PC-9 (cell line): ENCODE data around the gene SLC46A2.

Experiments used
- EZH2 ChIP-seq: fragments of 200-600 bp; sonication (generic); IDR thresholded peaks from 2 replicates; pipeline ENCODE4 v1.8.0; 2017; ENCODE audit warnings: antibody characterized with exemption, low read depth
- TF ChIP-seq, protein P1 (sequence below): fragments of 200-600 bp; sonication (generic); conservative IDR thresholded peaks from 2 replicates; pipeline ENCODE4 v1.6.1; 2017; ENCODE audit warnings: mixed run types, antibody characterized with exemption, mild to moderate bottlenecking, moderate library complexity

GRCh38 chr9:112856200-112856599, 34.5 kb downstream of the SLC46A2 start:
- TF ChIP-seq, protein P1, sequence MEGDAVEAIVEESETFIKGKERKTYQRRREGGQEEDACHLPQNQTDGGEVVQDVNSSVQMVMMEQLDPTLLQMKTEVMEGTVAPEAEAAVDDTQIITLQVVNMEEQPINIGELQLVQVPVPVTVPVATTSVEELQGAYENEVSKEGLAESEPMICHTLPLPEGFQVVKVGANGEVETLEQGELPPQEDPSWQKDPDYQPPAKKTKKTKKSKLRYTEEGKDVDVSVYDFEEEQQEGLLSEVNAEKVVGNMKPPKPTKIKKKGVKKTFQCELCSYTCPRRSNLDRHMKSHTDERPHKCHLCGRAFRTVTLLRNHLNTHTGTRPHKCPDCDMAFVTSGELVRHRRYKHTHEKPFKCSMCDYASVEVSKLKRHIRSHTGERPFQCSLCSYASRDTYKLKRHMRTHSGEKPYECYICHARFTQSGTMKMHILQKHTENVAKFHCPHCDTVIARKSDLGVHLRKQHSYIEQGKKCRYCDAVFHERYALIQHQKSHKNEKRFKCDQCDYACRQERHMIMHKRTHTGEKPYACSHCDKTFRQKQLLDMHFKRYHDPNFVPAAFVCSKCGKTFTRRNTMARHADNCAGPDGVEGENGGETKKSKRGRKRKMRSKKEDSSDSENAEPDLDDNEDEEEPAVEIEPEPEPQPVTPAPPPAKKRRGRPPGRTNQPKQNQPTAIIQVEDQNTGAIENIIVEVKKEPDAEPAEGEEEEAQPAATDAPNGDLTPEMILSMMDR = no peak
- no peak for TF ChIP-seq EZH2
